ENCODE data around the gene CNDP2. TPM values are rescaled to one million over a fixed set of nuclear protein-coding genes. Genes with fewer than 3 reads are reported as not detected.
"Not testable (repeated sequence)": the region's sequence is repeated elsewhere in the genome, so short reads cannot be mapped to it uniquely, and the experiment has no call there.

The CNDP2 gene
- total RNA-seq, 1 donor from 2014 or later: 185 TPM

DNA sequence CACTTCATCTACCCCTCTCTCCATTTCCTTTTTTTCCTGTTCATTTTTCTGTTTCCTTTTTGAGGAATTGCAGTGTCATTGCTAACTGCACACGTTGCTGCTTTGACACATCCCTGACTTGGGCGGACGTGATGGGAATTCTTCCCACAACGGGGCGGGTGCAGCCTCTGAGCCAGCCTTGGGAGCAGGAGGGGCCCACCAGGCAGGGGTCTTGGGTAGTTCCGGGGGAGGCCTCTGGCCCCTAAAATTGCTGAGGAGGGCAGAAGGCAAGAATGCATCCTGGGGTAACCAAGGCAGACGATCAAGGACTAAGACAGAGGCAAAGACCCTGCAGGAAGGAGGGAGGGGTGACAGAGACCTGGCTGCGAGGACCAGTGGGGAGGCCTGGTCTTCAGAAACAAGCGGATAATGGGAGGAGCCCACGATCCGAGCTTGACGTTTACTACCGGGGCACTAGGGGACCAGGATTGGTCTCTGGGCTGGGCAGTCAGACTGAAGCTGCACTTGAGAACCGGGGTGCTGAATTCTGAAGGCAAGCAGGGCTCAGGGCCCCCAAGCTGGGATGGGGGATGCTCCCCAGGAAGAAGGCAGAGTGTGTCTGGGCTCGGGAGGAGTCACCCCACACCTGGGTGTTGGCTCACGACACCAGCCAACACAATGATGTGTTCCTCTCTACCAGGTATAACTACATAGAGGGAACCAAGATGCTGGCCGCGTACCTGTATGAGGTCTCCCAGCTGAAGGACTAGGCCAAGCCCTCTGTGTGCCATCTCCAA is 23.3 kb downstream of the CNDP2 start:
- ATAC-seq: no peak

DNA sequence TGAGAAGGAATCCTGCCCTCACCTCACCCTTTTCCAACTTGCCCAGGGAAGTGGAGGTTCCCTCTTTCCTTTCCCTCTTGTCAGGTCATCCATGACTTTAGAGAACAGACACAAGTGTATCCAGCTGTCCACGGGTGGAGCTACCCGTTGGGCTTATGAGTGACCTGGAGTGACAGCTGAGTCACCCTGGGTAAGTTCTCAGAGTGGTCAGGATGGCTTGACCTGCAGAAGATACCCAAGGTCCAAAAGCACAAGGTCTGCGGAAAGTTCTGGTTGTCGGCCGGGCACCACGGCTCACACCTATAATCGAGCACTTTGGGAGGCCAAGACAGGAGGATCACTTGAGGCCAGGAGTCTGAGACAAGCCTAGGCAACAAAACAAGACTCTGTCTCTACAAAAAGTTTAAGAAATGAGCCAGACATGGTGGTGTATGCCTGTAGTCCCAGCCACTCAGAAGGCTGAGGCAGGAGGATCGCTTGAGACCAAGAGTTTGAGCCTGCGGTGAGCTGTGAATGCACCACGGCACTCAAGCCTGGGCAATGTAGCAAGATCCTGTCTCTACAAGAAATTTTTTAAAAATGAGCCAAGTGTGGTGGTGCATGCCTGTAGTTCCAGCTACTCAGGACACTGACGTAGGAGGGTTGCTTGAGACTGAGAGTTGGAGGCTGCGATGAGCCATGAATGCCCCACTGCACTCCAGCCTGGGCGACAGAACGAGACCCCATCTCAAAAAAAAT is 24.1 kb downstream of the CNDP2 start:
- ATAC-seq: no peak

DNA sequence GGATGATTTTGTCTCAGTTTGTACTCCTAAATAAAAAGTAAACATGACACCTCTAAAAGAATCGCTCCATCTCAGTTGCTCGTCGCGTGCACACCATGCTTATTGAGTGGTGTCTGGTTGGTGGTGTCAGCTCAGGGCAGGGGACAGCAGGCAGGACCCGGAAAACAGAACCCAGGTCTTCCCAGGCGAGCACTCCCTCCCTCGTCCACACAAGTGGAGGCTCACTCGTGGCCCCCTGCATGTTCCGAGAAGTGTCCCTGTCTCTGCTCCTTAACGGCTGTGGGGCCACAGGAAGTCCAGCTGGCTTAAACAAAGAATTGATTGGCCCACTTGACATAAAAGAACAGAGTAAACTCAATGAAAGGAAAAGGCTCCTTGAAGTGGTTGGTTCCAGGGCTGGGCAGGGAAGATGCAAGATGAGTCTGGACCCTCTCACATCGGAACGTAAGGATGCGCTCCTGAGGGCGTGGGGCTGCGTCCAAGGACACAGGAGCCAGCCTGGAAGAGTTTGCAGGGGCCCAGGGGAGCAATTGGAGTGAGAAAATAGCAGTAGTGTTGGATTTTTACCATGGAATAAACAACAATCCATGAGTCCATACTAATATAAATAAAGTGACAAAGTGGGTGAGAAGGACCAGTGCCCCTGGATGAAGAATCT is 25.0 kb downstream of the CNDP2 start:
- no peak for ATAC-seq

DNA sequence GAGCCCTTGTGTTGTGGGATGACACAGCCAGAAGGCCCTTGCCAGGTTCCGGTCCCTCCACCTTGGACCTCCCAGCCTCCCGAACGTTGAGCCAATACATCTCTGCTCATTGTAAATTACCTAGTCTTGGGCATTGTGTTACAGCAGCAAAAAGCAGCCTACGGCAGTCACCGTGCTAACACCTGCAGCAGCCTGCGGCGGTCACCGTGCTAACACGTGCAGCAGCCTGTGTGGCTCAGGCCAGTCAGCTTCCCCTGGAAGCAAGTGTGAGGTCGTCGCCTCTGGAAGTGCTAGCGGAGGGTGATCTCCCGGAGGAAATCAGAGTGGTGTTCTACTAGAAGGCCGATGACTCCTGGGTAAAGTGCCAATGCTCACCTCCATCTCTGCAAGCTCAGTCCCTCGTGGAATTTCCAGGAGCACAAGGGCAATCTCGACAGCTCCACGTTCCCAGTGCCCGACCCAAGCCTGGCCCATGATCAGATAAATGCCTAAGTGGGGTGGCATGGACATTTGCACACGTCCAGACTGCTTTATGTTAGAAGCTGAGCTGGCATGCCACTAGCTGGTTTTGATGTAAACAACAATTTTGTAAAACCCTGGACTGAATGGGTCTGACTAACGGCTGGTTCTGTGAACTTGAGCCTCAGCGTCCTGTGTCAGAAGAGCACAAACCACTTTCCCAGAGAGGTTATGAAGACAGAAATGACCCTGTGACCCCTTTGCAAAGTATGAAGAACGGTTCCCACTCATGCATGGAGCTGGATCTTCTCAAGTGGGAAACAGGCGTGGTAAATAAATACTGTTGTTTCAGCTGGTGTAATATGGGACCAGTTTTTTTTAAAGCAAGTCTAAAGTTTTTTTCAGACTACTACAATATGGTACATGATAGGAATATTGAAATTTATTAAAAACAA is 26.7 kb downstream of the CNDP2 start:
- ATAC-seq: no peak

- ATAC-seq: no peak
Measured at GRCh38 chr18:74524097-74524496, 27.9 kb downstream of the CNDP2 start.

DNA sequence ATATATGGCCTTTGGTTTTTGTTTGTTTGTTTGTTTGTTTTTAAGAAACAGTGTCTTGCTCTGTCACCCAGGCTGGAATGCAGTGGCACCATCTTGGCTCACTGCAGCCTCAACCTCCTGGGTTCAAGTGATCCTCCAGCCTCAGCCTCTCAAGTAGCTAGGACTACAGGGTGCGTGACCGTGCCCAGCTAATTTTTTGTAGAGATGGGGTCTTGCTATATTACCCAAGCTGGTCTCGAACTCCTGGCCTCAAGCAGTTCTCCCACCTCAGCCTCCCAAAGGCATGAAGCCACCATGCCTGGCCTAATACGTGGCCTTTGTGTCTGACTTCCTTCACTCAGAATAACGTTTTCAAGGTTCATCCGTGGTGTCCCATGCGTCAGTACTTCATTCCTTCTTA is 28.8 kb downstream of the CNDP2 start:
- ATAC-seq: not testable (repeated sequence)

- no peak for ATAC-seq
Measured at GRCh38 chr18:74525741-74526140, 29.6 kb downstream of the CNDP2 start.

- no peak for ATAC-seq
Measured at GRCh38 chr18:74526488-74526887, 30.3 kb downstream of the CNDP2 start.

DNA sequence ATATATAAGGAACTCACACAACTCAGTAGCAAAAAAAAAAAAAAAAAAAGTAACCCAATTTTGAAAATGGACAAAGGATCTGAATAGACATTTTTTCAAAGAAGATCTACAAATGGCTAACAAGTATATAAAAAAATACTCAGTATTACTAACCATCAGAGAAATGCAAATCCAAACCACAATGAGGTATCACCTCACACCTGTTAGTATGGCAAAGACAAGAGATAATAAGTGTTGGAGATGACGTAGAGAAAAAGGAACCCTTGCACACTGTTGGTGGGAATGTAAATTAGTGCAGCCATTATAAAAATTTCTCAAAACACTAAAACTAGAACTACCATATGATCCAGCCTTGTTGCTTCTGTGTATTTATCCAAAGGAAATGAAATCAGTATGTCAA is 32.3 kb downstream of the CNDP2 start:
- ATAC-seq: no peak

DNA sequence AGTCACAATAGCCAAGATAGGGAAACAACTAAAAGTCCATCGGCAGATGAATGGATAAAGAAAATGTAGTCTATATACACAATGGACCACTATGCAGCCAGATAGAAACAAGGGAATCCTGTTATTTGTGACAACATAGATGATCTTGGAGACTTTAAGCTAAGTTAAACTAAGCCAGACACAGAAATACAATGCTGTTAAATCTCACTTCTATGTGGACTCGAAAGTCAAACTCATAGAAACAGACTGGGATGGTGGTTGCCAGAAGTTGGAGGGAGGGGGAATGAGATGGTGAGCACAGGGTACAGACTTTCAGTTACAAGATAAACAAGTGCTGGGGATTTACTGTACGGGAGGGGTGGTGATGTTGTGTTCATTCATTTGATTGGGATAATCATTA is 32.8 kb downstream of the CNDP2 start:
- ATAC-seq: no peak

DNA sequence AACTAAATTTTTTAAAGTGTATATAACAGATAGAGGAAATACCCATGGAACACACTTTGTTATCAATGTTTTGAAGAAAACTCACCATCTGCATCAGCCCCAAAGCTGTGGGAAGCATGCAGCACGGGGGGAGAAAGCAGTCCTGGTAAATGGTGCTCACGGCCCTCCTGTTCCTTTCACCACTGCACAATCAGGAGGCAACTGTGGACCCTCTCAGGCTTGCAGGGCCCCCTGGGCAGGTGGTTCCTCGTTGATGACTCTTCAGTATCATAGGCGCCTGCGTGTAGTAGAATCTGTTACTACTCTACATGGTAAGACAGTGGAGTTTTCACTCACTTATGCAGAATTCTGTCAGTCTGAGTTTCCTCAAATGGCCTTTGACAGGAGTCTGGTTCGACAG is 33.2 kb downstream of the CNDP2 start:
- ATAC-seq: no peak

GRCh38 chr18:74529811-74530583 is 33.8 kb downstream of the CNDP2 start:
- ATAC-seq: no peak

- no peak for ATAC-seq
Measured at GRCh38 chr18:74530584-74530862, 34.4 kb downstream of the CNDP2 start.

DNA sequence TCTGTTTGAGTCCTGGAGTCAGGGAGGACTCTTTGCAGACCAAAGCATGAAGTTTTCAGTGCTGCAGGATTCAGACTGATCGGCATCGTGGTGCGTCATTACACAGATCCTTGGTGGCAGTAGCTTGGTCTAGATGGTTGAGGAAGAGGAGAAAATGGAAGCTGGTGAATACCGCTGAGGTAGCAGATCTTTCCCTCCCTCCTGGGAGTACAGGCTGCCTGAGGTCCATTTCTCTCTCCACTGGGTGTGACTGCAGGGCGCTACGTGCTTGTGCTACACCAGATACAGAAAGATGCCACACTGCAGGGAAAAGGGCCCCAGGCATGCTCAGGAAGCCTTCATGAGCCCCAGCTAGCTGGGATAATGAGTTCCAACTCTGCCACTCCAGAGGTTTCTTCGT is 34.9 kb downstream of the CNDP2 start:
- no peak for ATAC-seq

GRCh38 chr18:74532511-74533025 is 36.4 kb downstream of the CNDP2 start:
- ATAC-seq: no peak

- no peak for ATAC-seq
Measured at GRCh38 chr18:74533666-74534065, 37.5 kb downstream of the CNDP2 start.

DNA sequence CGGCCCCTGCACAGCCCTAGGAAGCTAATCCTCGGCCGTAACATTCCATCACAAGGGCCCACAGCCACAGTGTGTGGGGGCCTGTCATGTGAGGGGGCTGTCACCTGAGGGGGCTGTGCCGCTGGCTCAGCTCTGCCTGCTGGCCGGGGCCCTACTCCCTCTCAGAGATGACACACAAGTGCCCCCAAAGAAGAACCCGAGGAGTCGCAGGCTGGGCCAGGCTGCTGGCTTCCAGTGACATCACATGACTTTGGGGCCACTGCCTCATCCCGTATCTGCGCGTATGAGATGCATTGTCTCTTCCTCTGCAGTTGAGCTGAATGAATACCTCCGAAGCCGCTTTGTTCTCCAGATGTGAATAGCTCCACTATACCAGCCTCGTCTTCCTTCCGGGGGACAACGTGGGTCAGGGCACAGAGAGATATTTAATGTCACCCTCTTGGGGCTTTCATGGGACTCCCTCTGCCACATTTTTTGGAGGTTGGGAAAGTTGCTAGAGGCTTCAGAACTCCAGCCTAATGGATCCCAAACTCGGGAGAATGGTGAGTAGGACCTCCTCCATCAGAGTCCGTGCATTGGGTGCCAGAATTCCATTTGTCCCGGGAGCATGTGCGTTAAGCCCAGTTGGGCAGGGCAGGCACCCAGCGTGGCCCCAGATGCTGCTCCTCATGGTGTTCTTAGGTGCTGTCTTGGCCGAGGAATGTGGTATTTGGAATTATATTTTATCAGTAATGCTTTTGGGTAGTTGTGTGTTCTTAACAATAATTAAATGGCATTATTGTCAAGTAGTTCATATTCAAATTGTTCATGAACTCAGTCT is 38.2 kb downstream of the CNDP2 start, which contains the start of gene CNDP1:
Gene CNDP1, plus strand, starts transcription at position 351 of the 820 bp plus-strand sequence. Its CDS starts 168 bp downstream, at position 519.
- ATAC-seq: no peak

- no peak for ATAC-seq
Measured at GRCh38 chr18:74534981-74535649, 39.0 kb downstream of the CNDP2 start.

DNA sequence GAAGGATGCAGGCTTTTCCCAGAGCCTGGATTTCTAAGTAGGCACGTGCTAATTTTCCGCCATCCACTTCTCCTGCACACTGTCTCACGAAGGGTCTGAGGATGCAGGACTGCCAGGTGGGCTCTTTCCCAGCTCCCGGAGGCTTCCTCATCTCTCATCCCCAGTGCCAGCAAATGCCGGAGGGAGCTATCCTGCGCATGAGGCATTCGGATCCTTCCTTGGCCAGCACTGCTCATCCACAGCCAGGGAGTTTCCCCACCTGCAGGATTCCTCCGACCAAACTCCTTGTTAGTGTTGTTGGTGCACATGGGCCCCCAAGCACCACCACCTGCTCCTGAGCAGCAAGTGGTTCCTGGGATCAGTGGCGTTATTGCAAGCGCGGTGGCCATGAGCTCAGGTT is 43.1 kb downstream of the CNDP2 start:
- ATAC-seq: no peak

Data from esophagus mucosa (tissue), 1 donor.